ENCODE results near the gene CSTB.

The CSTB gene

GRCh38 chr21:43810505-43811261, 34.6 kb upstream of the CSTB start:
- DNase-seq (ENCODE audit: low read depth in 2 of 2), result peak; percentile 70 to 89

GRCh38 chr21:43809853-43810504, 33.9 kb upstream of the CSTB start:
- no peak for DNase-seq (ENCODE audit: low read depth in 2 of 2)

- no peak for DNase-seq (ENCODE audit: low read depth in 2 of 2)
Observed at GRCh38 chr21:43809346-43809799, 33.3 kb upstream of the CSTB start.

- DNase-seq (ENCODE audit: low read depth in 2 of 2), result no peak
Observed at GRCh38 chr21:43808832-43809251, 32.7 kb upstream of the CSTB start.

- no peak for DNase-seq (ENCODE audit: low read depth in 2 of 2)
Observed at GRCh38 chr21:43808367-43808766, 32.3 kb upstream of the CSTB start.

GRCh38 chr21:43806017-43806710, 30.1 kb upstream of the CSTB start:
- no peak for DNase-seq (ENCODE audit: low read depth in 2 of 2)

- DNase-seq (ENCODE audit: low read depth in 2 of 2), result no peak
Observed at GRCh38 chr21:43805275-43805800, 29.2 kb upstream of the CSTB start.

GRCh38 chr21:43803558-43804300, 27.6 kb upstream of the CSTB start:
- no peak for DNase-seq (ENCODE audit: low read depth in 2 of 2)

GRCh38 chr21:43802713-43803313, 26.7 kb upstream of the CSTB start:
- no peak for DNase-seq (ENCODE audit: low read depth in 2 of 2)

- DNase-seq (ENCODE audit: low read depth in 2 of 2), result no peak
Observed at GRCh38 chr21:43801006-43801783, 25.1 kb upstream of the CSTB start.

- no peak for DNase-seq (ENCODE audit: low read depth in 2 of 2)
Observed at GRCh38 chr21:43800566-43800965, 24.5 kb upstream of the CSTB start.

GRCh38 chr21:43800124-43800523, 24.0 kb upstream of the CSTB start:
- no peak for DNase-seq (ENCODE audit: low read depth in 2 of 2)

GRCh38 chr21:43799301-43799840, 23.3 kb upstream of the CSTB start:
- DNase-seq (ENCODE audit: low read depth in 2 of 2), result no peak

GRCh38 chr21:43797925-43798715, 22.0 kb upstream of the CSTB start:
- no peak for DNase-seq (ENCODE audit: low read depth in 2 of 2)

- DNase-seq (ENCODE audit: low read depth in 2 of 2), result no peak
Observed at GRCh38 chr21:43797415-43797814, 21.3 kb upstream of the CSTB start.

- DNase-seq (ENCODE audit: low read depth in 2 of 2), result no peak
Observed at GRCh38 chr21:43794857-43795256, 18.7 kb upstream of the CSTB start.

- no peak for DNase-seq (ENCODE audit: low read depth in 2 of 2)
Observed at GRCh38 chr21:43794311-43794710, 18.2 kb upstream of the CSTB start.

- DNase-seq (ENCODE audit: low read depth in 2 of 2), result no peak
Observed at GRCh38 chr21:43793243-43793642, 17.1 kb upstream of the CSTB start.

- no peak for DNase-seq (ENCODE audit: low read depth in 2 of 2)
Observed at GRCh38 chr21:43792406-43792805, 16.3 kb upstream of the CSTB start.

Data from stimulated activated CD8-positive, alpha-beta memory T cell treated with anti-CD3 and anti-CD28 coated beads, Interleukin-7, amount 100 ng/mL, for 1 hour (primary cell).